GM21447 (cell line): ENCODE data around the gene ST6GALNAC4.
A peak's percentile ranks its signal among the peaks of the same experiment; 100 is the strongest.

Source experiments
- ATAC-seq: cut with Tn5 transposase; IDR thresholded peaks from one replicate; pipeline ENCODE4 v1.9.1; 2021; ENCODE audit not compliant: unreplicated experiment

The ST6GALNAC4 gene

DNA sequence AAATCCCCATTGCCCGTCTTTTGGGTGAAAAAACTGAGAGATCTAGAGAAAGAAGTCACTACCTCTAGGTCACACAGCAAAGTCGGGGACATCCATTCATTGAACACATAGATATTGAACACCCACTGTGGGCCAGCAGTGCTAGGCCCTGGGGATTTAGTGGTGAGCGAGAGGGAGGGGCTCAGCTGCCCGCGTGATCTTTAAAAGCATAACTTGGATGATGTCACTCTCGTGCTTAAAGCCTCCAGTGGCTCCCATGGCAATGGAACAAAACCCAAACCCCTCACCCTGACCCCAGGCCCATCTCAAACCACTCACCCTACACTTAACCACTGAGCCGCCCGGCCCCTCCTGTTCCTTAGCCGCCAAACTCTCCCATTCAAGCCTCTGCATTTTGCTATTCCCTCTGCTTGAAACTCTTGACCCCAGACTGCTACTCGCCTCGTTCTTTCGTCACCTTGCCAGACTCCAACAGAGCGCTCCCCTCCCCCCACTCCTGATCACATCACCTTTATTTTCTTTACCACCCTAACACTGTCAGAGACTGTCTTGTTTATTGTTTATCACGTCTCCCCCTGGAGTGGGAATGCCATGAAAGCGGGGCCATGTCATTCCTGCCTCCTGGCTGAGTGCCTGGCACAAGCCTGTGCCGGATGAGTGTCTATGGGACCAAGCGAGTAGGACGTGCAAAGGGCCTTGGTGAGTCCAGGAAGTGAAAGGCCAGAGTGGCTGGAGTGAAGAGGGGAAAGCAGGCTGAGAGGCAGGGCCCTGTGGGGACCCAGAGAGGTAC, 14.4 kb upstream of the ST6GALNAC4 start:
- no peak for ATAC-seq

GRCh38 chr9:127930231-127931091, 13.6 kb upstream of the ST6GALNAC4 start, which contains the start of gene PIP5KL1:
PIP5KL1 (minus strand) TSS chr9:127930777; CDS start chr9:127930752, 25 bp downstream.
- peak; percentile 80 for ATAC-seq

GRCh38 chr9:127929625-127929979, 12.8 kb upstream of the ST6GALNAC4 start:
- no peak for ATAC-seq

- ATAC-seq = no peak
Measured at GRCh38 chr9:127928676-127929624, 12.1 kb upstream of the ST6GALNAC4 start.

GRCh38 chr9:127927988-127928675, 11.3 kb upstream of the ST6GALNAC4 start:
- no peak for ATAC-seq

- ATAC-seq = no peak
Measured at GRCh38 chr9:127927201-127927987, 10.6 kb upstream of the ST6GALNAC4 start.

DNA sequence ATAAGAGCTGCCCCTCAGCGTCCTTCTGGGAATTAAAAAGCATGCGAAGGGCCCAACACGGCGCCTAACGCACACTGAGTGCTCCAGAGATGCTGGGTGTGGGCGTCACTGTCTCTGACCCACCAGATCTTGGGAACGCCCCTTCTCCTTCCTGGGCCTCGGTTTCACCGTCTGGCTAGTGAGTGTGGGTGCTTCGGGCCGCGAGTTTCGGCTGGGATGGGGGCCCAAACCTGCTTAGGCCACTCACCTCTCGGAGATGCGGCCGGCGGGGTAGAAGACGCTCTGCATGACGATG, 10.0 kb upstream of the ST6GALNAC4 start:
- no peak for ATAC-seq

GRCh38 chr9:127925959-127926905, 9.4 kb upstream of the ST6GALNAC4 start:
- no peak for ATAC-seq

DNA sequence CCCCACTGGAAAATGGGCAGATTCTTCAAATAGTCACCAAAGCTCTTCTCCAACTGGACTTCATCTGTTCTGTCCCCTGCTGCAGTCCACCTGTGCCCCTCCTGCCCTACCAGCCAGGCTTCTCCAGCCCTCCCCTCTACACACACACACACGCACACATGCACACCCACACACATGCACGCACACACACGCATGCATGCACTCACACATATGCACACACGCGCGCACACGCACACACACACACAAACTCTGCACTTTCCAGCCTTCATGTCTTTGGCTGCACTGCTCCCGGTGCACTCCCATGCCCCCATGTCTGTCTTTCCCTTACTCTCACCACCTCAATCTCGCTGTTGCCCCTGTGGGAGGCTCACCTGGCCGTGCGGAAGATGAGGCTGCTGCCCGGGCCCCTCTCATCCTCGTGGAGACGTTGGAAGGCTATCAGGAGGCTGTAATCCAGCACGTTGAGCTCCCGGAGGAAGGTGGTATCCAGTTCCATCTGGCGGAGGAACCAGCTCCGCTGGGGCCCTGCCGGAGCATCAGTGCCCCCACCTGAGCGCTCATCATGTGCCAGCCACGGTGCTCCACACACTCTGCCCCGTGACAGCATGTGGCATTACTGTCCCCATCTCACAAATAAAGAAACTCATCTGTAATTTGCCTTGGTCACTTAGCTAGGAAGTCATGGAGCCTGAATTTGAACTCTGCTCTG, 8.0 kb upstream of the ST6GALNAC4 start:
- ATAC-seq = no peak

DNA sequence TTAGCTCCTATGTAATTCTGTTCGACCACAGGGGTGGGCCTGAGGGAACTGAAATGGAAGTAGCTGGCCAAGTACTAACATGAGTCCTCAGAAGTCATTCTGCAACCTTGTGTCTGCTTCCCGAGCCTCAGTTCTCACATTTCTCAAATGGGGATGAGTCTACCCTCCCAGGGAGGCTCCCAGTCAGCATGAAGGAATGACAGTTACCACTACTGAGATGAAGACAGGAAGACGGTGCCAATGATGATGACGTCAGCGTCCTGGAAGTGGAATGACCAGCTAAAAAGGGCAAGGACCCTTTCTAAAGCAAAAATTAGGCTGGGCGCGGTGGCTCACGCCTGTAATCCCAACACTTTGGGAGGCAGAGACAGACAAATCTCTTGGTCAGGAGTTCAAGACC, 6.9 kb upstream of the ST6GALNAC4 start:
- ATAC-seq = no peak

- no peak for ATAC-seq
Measured at GRCh38 chr9:127923046-127923445, 6.2 kb upstream of the ST6GALNAC4 start.

- ATAC-seq = no peak
Measured at GRCh38 chr9:127921557-127922120, 4.8 kb upstream of the ST6GALNAC4 start.

DNA sequence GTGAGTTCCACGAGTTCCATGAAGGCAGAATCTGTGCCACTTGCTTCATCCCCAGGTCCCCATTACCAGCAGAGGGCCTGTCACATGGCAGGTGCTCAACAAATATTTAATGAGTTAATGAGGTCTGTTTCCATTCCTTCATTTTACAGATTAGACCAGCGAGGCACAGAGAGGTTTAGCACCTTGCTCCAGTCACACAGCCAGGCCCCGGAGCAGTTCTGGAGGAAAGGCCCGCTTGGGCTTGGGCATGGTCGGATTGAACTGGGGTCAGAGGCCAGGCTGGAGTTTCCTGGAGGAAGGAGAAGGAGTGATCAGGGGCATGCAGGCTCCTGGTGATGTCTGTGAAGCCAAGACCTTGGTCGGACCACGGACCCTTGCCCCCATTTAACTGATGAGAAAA, 4.0 kb upstream of the ST6GALNAC4 start:
- ATAC-seq = no peak

GRCh38 chr9:127919253-127919815, 2.5 kb upstream of the ST6GALNAC4 start:
- no peak for ATAC-seq

GRCh38 chr9:127918183-127919107, 1.6 kb upstream of the ST6GALNAC4 start:
- no peak for ATAC-seq

GRCh38 chr9:127917603-127918002, 762 bp upstream of the ST6GALNAC4 start:
- ATAC-seq = peak; percentile 34
